Neural crest cell (in vitro differentiated cells): ENCODE results near the gene DRC3. TPM values are rescaled to one million over a fixed set of nuclear protein-coding genes. Genes with fewer than 3 reads are reported as not detected.

ENCODE experiments used
- DNase-seq: peaks from one replicate; pipeline ENCODE4 v3.0.0; 2021; ENCODE audit warnings: low read depth, mixed read lengths, low spot score
- H3K27ac Mint-ChIP-seq: one replicate; pipeline ENCODE4 v1.8.0; 2021; ENCODE audit warnings: mild to moderate bottlenecking, mixed read lengths; ENCODE audit not compliant: unreplicated experiment
- H3K27me3 Mint-ChIP-seq: 2 replicates; pipeline ENCODE4 v1.8.0; 2021; ENCODE audit warnings: low read depth, mild to moderate bottlenecking, mixed read lengths
- H3K36me3 Mint-ChIP-seq: 2 replicates; pipeline ENCODE4 v1.8.0; 2021; ENCODE audit warnings: low read depth, mild to moderate bottlenecking, mixed read lengths
- H3K4me1 Mint-ChIP-seq: 2 replicates; pipeline ENCODE4 v1.8.0; 2021; ENCODE audit warnings: mixed read lengths
- H3K4me3 Mint-ChIP-seq: one replicate; pipeline ENCODE4 v1.8.0; 2021; ENCODE audit warnings: mild to moderate bottlenecking, mixed read lengths
- H3K9me3 Mint-ChIP-seq: 2 replicates; pipeline ENCODE4 v1.8.0; 2021; ENCODE audit warnings: mixed read lengths
- CTCF ChIP-seq: fragments of 200-600 bp; sonication (generic); conservative IDR thresholded peaks from 2 replicates; pipeline ENCODE4 v1.5.0; 2021; ENCODE audit warnings: antibody characterized with exemption, mild to moderate bottlenecking
- total RNA-seq: library from RNA; stranded (reverse); gene quantifications from 2 replicates; pipeline ENCODE4 v1.2.1, GENCODE V29; 2021

DRC3 gene
- total RNA-seq, 1 donor from 2014 or later: 0.61 TPM

GRCh38 chr17:17928398-17929287, 44.0 kb upstream of the DRC3 start:
- H3K4me1 Mint-ChIP-seq: peaks cover 28% of the 10 kb centered on the region
- H3K36me3 Mint-ChIP-seq: no peaks in the 10 kb centered on the region
- H3K27ac Mint-ChIP-seq: peak overlapping the region; percentile 44
- H3K27me3 Mint-ChIP-seq: no peaks in the 10 kb centered on the region
- no peak for TF ChIP-seq CTCF
- no peak overlapping the region for H3K4me3 Mint-ChIP-seq
- no peaks in the 10 kb centered on the region for H3K9me3 Mint-ChIP-seq
- DNase-seq: no peak

GRCh38 chr17:17929655-17930380, 42.8 kb upstream of the DRC3 start:
- Mint-ChIP-seq H3K4me1 (peaks cover 30% of the 10 kb centered on the region), H3K36me3 (no peaks in the 10 kb centered on the region), H3K9me3 (no peaks in the 10 kb centered on the region), H3K27ac (no peak overlapping the region), H3K4me3 (no peak overlapping the region), H3K27me3 (no peaks in the 10 kb centered on the region)
- TF ChIP-seq CTCF: no peak
- no peak for DNase-seq

- TF ChIP-seq CTCF: no peak
- Mint-ChIP-seq H3K27ac (no peak overlapping the region), H3K4me1 (peaks cover 39% of the 10 kb centered on the region)
Observed at GRCh38 chr17:17930674-17931073, 42.0 kb upstream of the DRC3 start.

GRCh38 chr17:17931159-17931558, 41.5 kb upstream of the DRC3 start:
- Mint-ChIP-seq H3K27me3 (no peaks in the 10 kb centered on the region), H3K27ac (no peak overlapping the region), H3K4me1 (peaks cover 44% of the 10 kb centered on the region), H3K36me3 (no peaks in the 10 kb centered on the region), H3K9me3 (no peaks in the 10 kb centered on the region), H3K4me3 (no peak overlapping the region)
- no peak for TF ChIP-seq CTCF
- DNase-seq: no peak

More at GRCh38 chr17:17930674-17931073, 42.0 kb upstream of the DRC3 start:
- Mint-ChIP-seq H3K27me3 (no peaks in the 10 kb centered on the region), H3K9me3 (no peaks in the 10 kb centered on the region), H3K36me3 (no peaks in the 10 kb centered on the region), H3K4me3 (no peak overlapping the region)
- DNase-seq: no peak

GRCh38 chr17:17933775-17934174, 38.9 kb upstream of the DRC3 start:
- no peak overlapping the region for H3K27ac Mint-ChIP-seq
- H3K9me3 Mint-ChIP-seq: no peaks in the 10 kb centered on the region
- TF ChIP-seq CTCF: no peak
- no peaks in the 10 kb centered on the region for H3K27me3 Mint-ChIP-seq
- no peak overlapping the region for H3K4me3 Mint-ChIP-seq
- no peak for DNase-seq
- no peaks in the 10 kb centered on the region for H3K36me3 Mint-ChIP-seq
- H3K4me1 Mint-ChIP-seq: peaks cover 48% of the 10 kb centered on the region
